Measurements from ENCODE around the gene LHFPL4.
"Not testable (repeated sequence)": the region's sequence is repeated elsewhere in the genome, so short reads cannot be mapped to it uniquely, and the experiment has no call there.

The LHFPL4 gene

GRCh38 chr3:9553021-9553947 is at the start of gene LHFPL4:
LHFPL4 (minus strand) TSS chr3:9553822; CDS start chr3:9552679, 1,143 bp downstream.
- H3K36me3 ChIP-seq (ENCODE audit: insufficient read depth, low read length), result no peaks in the 10 kb centered on the region
- no peaks in the 10 kb centered on the region for H3K4me1 ChIP-seq (ENCODE audit: insufficient read depth, low read length)
- no peaks in the 10 kb centered on the region for H3K9me3 ChIP-seq (ENCODE audit: low read length)
- H3K4me3 ChIP-seq (ENCODE audit: low read depth in 1 of 2, low read length in 2 of 2), result no peak within 1 kb of the TSS
- H3K27ac ChIP-seq (ENCODE audit: low read depth, low read length), result no peak within 1 kb of the TSS
- H3K27me3 ChIP-seq (ENCODE audit: control insufficient read depth in 1 of 2, insufficient read depth in 2 of 2, low read length in 2 of 2), result peaks cover 9 to 21% of the 10 kb centered on the region in 2 donors
- H3K9ac ChIP-seq (ENCODE audit: low read length), result no peak within 1 kb of the TSS

- Histone ChIP-seq H3K9ac (ENCODE audit: low read length) (no peak overlapping the region), H3K27ac (ENCODE audit: low read depth, low read length) (no peak overlapping the region), H3K36me3 (ENCODE audit: insufficient read depth, low read length) (no peaks in the 10 kb centered on the region), H3K27me3 (ENCODE audit: control insufficient read depth in 1 of 2, insufficient read depth in 2 of 2, low read length in 2 of 2) (no peaks in the 10 kb centered on the region), H3K4me1 (ENCODE audit: insufficient read depth, low read length) (no peaks in the 10 kb centered on the region), H3K4me3 (ENCODE audit: low read depth in 1 of 2, low read length in 2 of 2) (no peak overlapping the region), H3K9me3 (ENCODE audit: low read length) (no peaks in the 10 kb centered on the region)
These were observed 49.0 kb upstream of the LHFPL4 start for GRCh38 chr3:9602620-9603019.

GRCh38 chr3:9601006-9601581 is 47.5 kb upstream of the LHFPL4 start:
- not testable (repeated sequence) for H3K27me3 ChIP-seq (ENCODE audit: control insufficient read depth in 1 of 2, insufficient read depth in 2 of 2, low read length in 2 of 2); H3K9ac ChIP-seq (ENCODE audit: low read length); H3K4me1 ChIP-seq (ENCODE audit: insufficient read depth, low read length); H3K4me3 ChIP-seq (ENCODE audit: low read depth in 1 of 2, low read length in 2 of 2); H3K36me3 ChIP-seq (ENCODE audit: insufficient read depth, low read length); H3K27ac ChIP-seq (ENCODE audit: low read depth, low read length); H3K9me3 ChIP-seq (ENCODE audit: low read length)

- no peak overlapping the region for H3K27ac ChIP-seq (ENCODE audit: low read depth, low read length)
- H3K4me1 ChIP-seq (ENCODE audit: insufficient read depth, low read length), result no peaks in the 10 kb centered on the region
- no peak overlapping the region for H3K9ac ChIP-seq (ENCODE audit: low read length)
- H3K9me3 ChIP-seq (ENCODE audit: low read length), result peaks cover 5% of the 10 kb centered on the region
- H3K4me3 ChIP-seq (ENCODE audit: low read depth in 1 of 2, low read length in 2 of 2), result no peak overlapping the region
- H3K36me3 ChIP-seq (ENCODE audit: insufficient read depth, low read length), result no peaks in the 10 kb centered on the region
- no peaks in the 10 kb centered on the region for H3K27me3 ChIP-seq (ENCODE audit: control insufficient read depth in 1 of 2, insufficient read depth in 2 of 2, low read length in 2 of 2)
These were observed 47.0 kb upstream of the LHFPL4 start for GRCh38 chr3:9600597-9600996.

- H3K27ac ChIP-seq (ENCODE audit: low read depth, low read length), result no peak overlapping the region
- no peak overlapping the region for H3K4me3 ChIP-seq (ENCODE audit: low read depth in 1 of 2, low read length in 2 of 2)
These were observed 45.3 kb upstream of the LHFPL4 start for GRCh38 chr3:9598783-9599387.

GRCh38 chr3:9595877-9596276 is 42.3 kb upstream of the LHFPL4 start:
- no peak overlapping the region for H3K9ac ChIP-seq (ENCODE audit: low read length)
- H3K4me3 ChIP-seq (ENCODE audit: low read depth in 1 of 2, low read length in 2 of 2), result no peak overlapping the region
- no peaks in the 10 kb centered on the region for H3K36me3 ChIP-seq (ENCODE audit: insufficient read depth, low read length)
- H3K9me3 ChIP-seq (ENCODE audit: low read length), result peaks cover 8% of the 10 kb centered on the region
- H3K27ac ChIP-seq (ENCODE audit: low read depth, low read length), result no peak overlapping the region
- no peaks in the 10 kb centered on the region for H3K27me3 ChIP-seq (ENCODE audit: control insufficient read depth in 1 of 2, insufficient read depth in 2 of 2, low read length in 2 of 2)
- H3K4me1 ChIP-seq (ENCODE audit: insufficient read depth, low read length), result no peaks in the 10 kb centered on the region

More at GRCh38 chr3:9598783-9599387, 45.3 kb upstream of the LHFPL4 start:
- H3K9ac ChIP-seq (ENCODE audit: low read length), result no peak overlapping the region
- H3K9me3 ChIP-seq (ENCODE audit: low read length), result peaks cover 8% of the 10 kb centered on the region
- no peaks in the 10 kb centered on the region for H3K36me3 ChIP-seq (ENCODE audit: insufficient read depth, low read length)
- H3K4me1 ChIP-seq (ENCODE audit: insufficient read depth, low read length), result no peaks in the 10 kb centered on the region
- no peaks in the 10 kb centered on the region for H3K27me3 ChIP-seq (ENCODE audit: control insufficient read depth in 1 of 2, insufficient read depth in 2 of 2, low read length in 2 of 2)

GRCh38 chr3:9591781-9592180 is 38.2 kb upstream of the LHFPL4 start:
- not testable (repeated sequence) for H3K9me3 ChIP-seq (ENCODE audit: low read length); H3K27ac ChIP-seq (ENCODE audit: low read depth, low read length); H3K9ac ChIP-seq (ENCODE audit: low read length); H3K27me3 ChIP-seq (ENCODE audit: control insufficient read depth in 1 of 2, insufficient read depth in 2 of 2, low read length in 2 of 2); H3K4me3 ChIP-seq (ENCODE audit: low read depth in 1 of 2, low read length in 2 of 2); H3K36me3 ChIP-seq (ENCODE audit: insufficient read depth, low read length); H3K4me1 ChIP-seq (ENCODE audit: insufficient read depth, low read length)

- no peaks in the 10 kb centered on the region for H3K36me3 ChIP-seq (ENCODE audit: insufficient read depth, low read length)
- H3K27me3 ChIP-seq (ENCODE audit: control insufficient read depth in 1 of 2, insufficient read depth in 2 of 2, low read length in 2 of 2), result no peaks in the 10 kb centered on the region
- H3K4me1 ChIP-seq (ENCODE audit: insufficient read depth, low read length), result no peaks in the 10 kb centered on the region
These were observed 36.7 kb upstream of the LHFPL4 start for GRCh38 chr3:9590282-9590791.

GRCh38 chr3:9583792-9584191 is 30.2 kb upstream of the LHFPL4 start:
- Histone ChIP-seq H3K9me3 (ENCODE audit: low read length) (no peaks in the 10 kb centered on the region), H3K36me3 (ENCODE audit: insufficient read depth, low read length) (no peaks in the 10 kb centered on the region), H3K4me3 (ENCODE audit: low read depth in 1 of 2, low read length in 2 of 2) (no peak overlapping the region), H3K27ac (ENCODE audit: low read depth, low read length) (no peak overlapping the region), H3K4me1 (ENCODE audit: insufficient read depth, low read length) (no peaks in the 10 kb centered on the region), H3K9ac (ENCODE audit: low read length) (no peak overlapping the region), H3K27me3 (ENCODE audit: control insufficient read depth in 1 of 2, insufficient read depth in 2 of 2, low read length in 2 of 2) (no peaks in the 10 kb centered on the region)

More at GRCh38 chr3:9590282-9590791, 36.7 kb upstream of the LHFPL4 start:
- Histone ChIP-seq H3K27ac (ENCODE audit: low read depth, low read length) (no peak overlapping the region), H3K9ac (ENCODE audit: low read length) (no peak overlapping the region), H3K9me3 (ENCODE audit: low read length) (no peaks in the 10 kb centered on the region), H3K4me3 (ENCODE audit: low read depth in 1 of 2, low read length in 2 of 2) (no peak overlapping the region)

GRCh38 chr3:9583371-9583770 is 29.7 kb upstream of the LHFPL4 start:
- Histone ChIP-seq H3K4me1 (ENCODE audit: insufficient read depth, low read length) (no peaks in the 10 kb centered on the region), H3K36me3 (ENCODE audit: insufficient read depth, low read length) (no peaks in the 10 kb centered on the region), H3K27ac (ENCODE audit: low read depth, low read length) (no peak overlapping the region), H3K9ac (ENCODE audit: low read length) (no peak overlapping the region), H3K27me3 (ENCODE audit: control insufficient read depth in 1 of 2, insufficient read depth in 2 of 2, low read length in 2 of 2) (no peaks in the 10 kb centered on the region), H3K4me3 (ENCODE audit: low read depth in 1 of 2, low read length in 2 of 2) (no peak overlapping the region), H3K9me3 (ENCODE audit: low read length) (no peaks in the 10 kb centered on the region)

GRCh38 chr3:9582332-9582731 is 28.7 kb upstream of the LHFPL4 start:
- H3K36me3 ChIP-seq (ENCODE audit: insufficient read depth, low read length), result no peaks in the 10 kb centered on the region
- no peak overlapping the region for H3K9ac ChIP-seq (ENCODE audit: low read length)
- no peaks in the 10 kb centered on the region for H3K27me3 ChIP-seq (ENCODE audit: control insufficient read depth in 1 of 2, insufficient read depth in 2 of 2, low read length in 2 of 2)
- no peaks in the 10 kb centered on the region for H3K9me3 ChIP-seq (ENCODE audit: low read length)
- no peak overlapping the region for H3K27ac ChIP-seq (ENCODE audit: low read depth, low read length)
- no peak overlapping the region for H3K4me3 ChIP-seq (ENCODE audit: low read depth in 1 of 2, low read length in 2 of 2)
- H3K4me1 ChIP-seq (ENCODE audit: insufficient read depth, low read length), result no peaks in the 10 kb centered on the region
